Effector memory CD8-positive, alpha-beta T cell (primary cell): Measurements from ENCODE around the gene UGDH.

Experiments used
- ATAC-seq: fragments of 150-1000 bp; cut with Tn5 transposase; replicated peaks from 2 replicates; pipeline ENCODE4 v1.10.0; 2021; ENCODE audit warnings: mild to moderate bottlenecking, moderate library complexity
- DNase-seq, 3 experiments: peaks; one replicate each; pipeline ENCODE4 v3.0.0; 2021
- H3K27ac Mint-ChIP-seq, 2 donors: one replicate each; pipeline ENCODE4 v1.8.0; 2022; ENCODE audit warnings: mild to moderate bottlenecking in 2 of 2, mixed read lengths in 2 of 2, moderate library complexity in 2 of 2
- H3K27me3 Mint-ChIP-seq, 2 donors: one replicate each; pipeline ENCODE4 v1.8.0; 2022; ENCODE audit warnings: mixed read lengths in 2 of 2
- H3K36me3 Mint-ChIP-seq: one replicate; pipeline ENCODE4 v1.8.0; 2022; ENCODE audit warnings: mild to moderate bottlenecking, moderate library complexity, mixed read lengths; ENCODE audit not compliant: insufficient read depth
- H3K4me1 Mint-ChIP-seq, 2 donors: one replicate each; pipeline ENCODE4 v1.8.0; 2022; ENCODE audit warnings: low read depth in 2 of 2, mixed read lengths in 2 of 2
- H3K4me3 Mint-ChIP-seq, 2 donors: one replicate each; pipeline ENCODE4 v1.8.0; 2022; ENCODE audit warnings: mild to moderate bottlenecking in 2 of 2, mixed read lengths in 2 of 2, moderate library complexity in 2 of 2
- H3K9me3 Mint-ChIP-seq, 2 donors: one replicate each; pipeline ENCODE4 v1.8.0; 2022; ENCODE audit warnings: mixed read lengths in 2 of 2

The UGDH gene

GRCh38 chr4:39497909-39498726, 29.1 kb downstream of the UGDH start:
- no peaks in the 10 kb centered on the region for H3K27me3 Mint-ChIP-seq
- H3K9me3 Mint-ChIP-seq: no peaks in the 10 kb centered on the region
- no peak overlapping the region for H3K4me3 Mint-ChIP-seq
- DNase-seq (no peak), ATAC-seq (no peak)
- no peak overlapping the region for H3K27ac Mint-ChIP-seq
- peaks cover 37% of the 10 kb centered on the region for H3K36me3 Mint-ChIP-seq
- no peaks in the 10 kb centered on the region for H3K4me1 Mint-ChIP-seq

DNA sequence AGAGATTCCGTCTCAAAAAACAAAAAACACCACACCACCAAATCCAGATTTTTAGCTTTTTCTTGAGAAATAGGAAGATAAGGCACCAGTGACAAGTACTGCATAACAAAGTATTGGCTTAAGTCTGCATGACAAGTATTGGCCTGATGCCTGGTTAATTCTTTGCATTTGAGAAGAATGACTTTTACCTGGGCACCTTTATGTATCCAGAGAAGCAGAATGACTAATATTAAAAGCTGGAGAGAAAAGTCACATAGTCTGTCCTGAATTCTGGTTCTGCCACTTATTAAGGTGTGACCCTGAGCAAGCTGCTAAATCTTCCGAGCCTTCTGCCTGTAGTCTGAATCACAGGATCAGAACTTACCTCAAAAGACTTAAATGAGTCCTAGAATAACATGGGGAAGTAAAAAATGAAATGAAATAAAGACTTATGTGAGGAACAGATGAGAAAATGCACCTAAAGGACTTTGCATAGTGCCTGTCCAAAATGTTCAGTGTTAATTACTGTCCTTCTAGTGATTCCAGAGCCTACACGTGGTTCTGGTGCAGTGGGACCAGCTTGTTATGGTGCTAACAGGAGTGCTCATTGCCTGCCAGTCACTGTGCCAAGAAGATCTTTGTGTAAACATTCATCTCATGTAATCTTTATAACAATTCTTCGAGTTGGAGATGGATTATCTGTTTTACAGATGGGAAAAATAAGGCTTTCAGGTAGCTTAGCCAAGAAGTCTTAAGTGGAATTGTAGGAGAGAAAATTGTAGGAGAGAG, 31.6 kb downstream of the UGDH start:
- ATAC-seq (no peak), DNase-seq (no peak)
- H3K4me1 Mint-ChIP-seq: no peaks in the 10 kb centered on the region
- H3K4me3 Mint-ChIP-seq: no peak overlapping the region
- H3K9me3 Mint-ChIP-seq: no peaks in the 10 kb centered on the region
- H3K27ac Mint-ChIP-seq: no peak overlapping the region
- peaks cover 19% of the 10 kb centered on the region for H3K36me3 Mint-ChIP-seq
- H3K27me3 Mint-ChIP-seq: no peaks in the 10 kb centered on the region

- peaks cover 6% of the 10 kb centered on the region for H3K36me3 Mint-ChIP-seq
- H3K27me3 Mint-ChIP-seq: no peaks in the 10 kb centered on the region
- no peaks in the 10 kb centered on the region for H3K4me1 Mint-ChIP-seq
- no peaks in the 10 kb centered on the region for H3K9me3 Mint-ChIP-seq
- ATAC-seq (no peak), DNase-seq (no peak)
- no peak overlapping the region for H3K4me3 Mint-ChIP-seq
- no peak overlapping the region for H3K27ac Mint-ChIP-seq
These were observed 32.9 kb downstream of the UGDH start for GRCh38 chr4:39494354-39494753.

- ATAC-seq (no peak), DNase-seq (no peak)
- H3K27me3 Mint-ChIP-seq: peaks cover 9 to 11% of the 10 kb centered on the region in 2 donors
- no peaks in the 10 kb centered on the region for H3K9me3 Mint-ChIP-seq
- H3K36me3 Mint-ChIP-seq: no peaks in the 10 kb centered on the region
- no peak overlapping the region for H3K4me3 Mint-ChIP-seq
- no peaks in the 10 kb centered on the region for H3K4me1 Mint-ChIP-seq
- no peak overlapping the region for H3K27ac Mint-ChIP-seq
These were observed 36.9 kb downstream of the UGDH start for GRCh38 chr4:39490322-39490721.

DNA sequence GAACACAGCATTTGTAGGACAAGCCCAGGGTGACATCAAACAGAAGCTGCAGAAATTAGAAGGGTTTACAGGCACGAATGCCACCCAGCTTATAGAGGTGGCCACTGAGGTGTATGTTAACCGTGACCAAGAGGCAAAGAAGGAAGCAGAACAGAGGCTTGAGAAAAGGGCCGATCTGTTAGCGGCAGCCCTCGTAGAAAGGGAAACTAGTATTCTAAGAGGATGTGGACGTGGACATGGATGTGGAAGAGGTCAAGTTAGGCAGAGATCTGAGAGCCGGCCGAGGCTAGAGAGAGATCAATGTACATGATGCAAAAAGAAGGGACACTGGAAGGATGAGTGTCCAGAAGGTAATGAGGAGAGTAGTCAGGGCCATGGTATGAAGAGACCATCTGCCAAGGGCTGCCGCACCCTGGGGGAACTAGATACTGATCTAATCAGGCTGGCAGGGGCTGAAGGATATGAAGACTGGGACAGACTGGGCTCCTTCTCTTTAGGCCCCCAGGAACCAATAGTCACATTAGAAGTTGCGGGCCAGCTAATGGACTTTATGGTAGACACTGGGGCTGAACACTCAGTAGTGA, 40.9 kb downstream of the UGDH start:
- H3K27me3 Mint-ChIP-seq: peaks cover 9 to 11% of the 10 kb centered on the region in 2 donors
- no peak for ATAC-seq
- DNase-seq: no peak
- H3K9me3 Mint-ChIP-seq: no peaks in the 10 kb centered on the region
- H3K27ac Mint-ChIP-seq: no peak overlapping the region
- no peak overlapping the region for H3K4me3 Mint-ChIP-seq
- H3K4me1 Mint-ChIP-seq: no peaks in the 10 kb centered on the region
- no peaks in the 10 kb centered on the region for H3K36me3 Mint-ChIP-seq

DNA sequence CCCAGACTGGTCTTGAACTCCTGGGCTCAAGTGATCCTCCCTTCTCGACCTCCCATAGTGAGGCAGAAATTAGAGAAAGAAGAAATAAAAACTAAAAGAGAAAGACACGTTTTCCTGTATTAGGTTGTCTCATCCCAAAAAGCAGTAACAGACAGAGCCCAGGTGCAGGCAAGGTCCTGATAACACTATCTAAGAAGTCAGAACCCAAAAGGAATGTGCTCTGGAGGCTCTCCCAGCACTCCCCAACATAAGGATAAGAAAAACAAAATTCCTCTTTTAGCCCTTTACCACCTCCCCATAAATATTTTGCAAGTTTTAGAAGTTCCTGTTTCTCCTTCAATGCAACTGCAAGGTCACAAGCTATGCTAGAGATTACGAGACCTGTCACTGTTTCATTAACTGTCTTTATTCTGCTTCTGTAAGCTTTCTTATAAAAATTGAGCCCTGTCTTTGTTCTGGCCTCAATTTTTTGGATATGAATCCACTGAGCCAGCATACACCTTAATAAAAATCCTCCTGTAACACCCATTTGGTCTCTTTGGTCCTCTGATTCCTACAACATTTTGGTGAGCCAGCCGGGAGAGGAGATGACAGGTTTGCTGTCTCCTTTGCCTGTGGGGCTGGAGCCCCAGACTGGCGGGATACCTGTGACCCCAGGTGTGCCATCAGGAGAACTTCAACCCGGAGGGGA, 42.5 kb downstream of the UGDH start:
- no peak overlapping the region for H3K4me3 Mint-ChIP-seq
- no peak overlapping the region for H3K27ac Mint-ChIP-seq
- no peaks in the 10 kb centered on the region for H3K36me3 Mint-ChIP-seq
- no peak for DNase-seq
- no peak for ATAC-seq
- no peaks in the 10 kb centered on the region for H3K9me3 Mint-ChIP-seq
- H3K27me3 Mint-ChIP-seq: peaks cover 9 to 11% of the 10 kb centered on the region in 2 donors
- no peaks in the 10 kb centered on the region for H3K4me1 Mint-ChIP-seq

GRCh38 chr4:39480902-39481695, 46.1 kb downstream of the UGDH start:
- DNase-seq (no peak), ATAC-seq (no peak)
- Mint-ChIP-seq H3K36me3 (peaks cover 12% of the 10 kb centered on the region), H3K4me3 (no peak overlapping the region), H3K4me1 (no peaks in the 10 kb centered on the region), H3K9me3 (no peaks in the 10 kb centered on the region), H3K27ac (no peak overlapping the region), H3K27me3 (peaks cover 5% of the 10 kb centered on the region in 2 donors)

DNA sequence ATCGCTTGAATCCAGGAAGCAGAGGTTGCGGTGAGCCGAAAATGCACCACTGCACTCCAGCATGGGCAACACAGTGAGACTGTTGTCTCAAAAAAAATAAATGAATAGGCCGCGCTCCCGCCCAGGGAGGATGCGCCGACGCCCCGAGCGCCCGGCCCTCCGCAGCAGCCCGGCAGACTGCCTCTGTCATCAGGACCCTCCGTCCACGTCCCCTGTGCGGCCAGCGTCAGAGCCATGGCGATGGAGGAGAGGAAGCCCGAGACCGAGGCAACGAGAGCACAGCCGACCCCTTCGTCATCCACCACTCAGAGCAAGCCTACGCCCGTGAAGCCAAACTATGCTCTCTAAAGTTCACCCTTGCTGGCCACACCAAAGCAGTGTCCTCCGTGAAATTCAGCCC, 47.0 kb downstream of the UGDH start:
- Mint-ChIP-seq H3K36me3 (peaks cover 12% of the 10 kb centered on the region), H3K4me1 (no peaks in the 10 kb centered on the region), H3K27me3 (no peaks in the 10 kb centered on the region), H3K9me3 (no peaks in the 10 kb centered on the region), H3K4me3 (no peak overlapping the region), H3K27ac (no peak overlapping the region)
- no peak for ATAC-seq
- DNase-seq: no peak

GRCh38 chr4:39476187-39476895, 50.9 kb downstream of the UGDH start:
- ATAC-seq: no peak
- H3K9me3 Mint-ChIP-seq: no peaks in the 10 kb centered on the region
- no peaks in the 10 kb centered on the region for H3K4me1 Mint-ChIP-seq
- peaks cover 25% of the 10 kb centered on the region for H3K36me3 Mint-ChIP-seq
- no peak overlapping the region for H3K4me3 Mint-ChIP-seq
- H3K27me3 Mint-ChIP-seq: no peaks in the 10 kb centered on the region
- H3K27ac Mint-ChIP-seq: no peak overlapping the region
- no peak for DNase-seq

DNA sequence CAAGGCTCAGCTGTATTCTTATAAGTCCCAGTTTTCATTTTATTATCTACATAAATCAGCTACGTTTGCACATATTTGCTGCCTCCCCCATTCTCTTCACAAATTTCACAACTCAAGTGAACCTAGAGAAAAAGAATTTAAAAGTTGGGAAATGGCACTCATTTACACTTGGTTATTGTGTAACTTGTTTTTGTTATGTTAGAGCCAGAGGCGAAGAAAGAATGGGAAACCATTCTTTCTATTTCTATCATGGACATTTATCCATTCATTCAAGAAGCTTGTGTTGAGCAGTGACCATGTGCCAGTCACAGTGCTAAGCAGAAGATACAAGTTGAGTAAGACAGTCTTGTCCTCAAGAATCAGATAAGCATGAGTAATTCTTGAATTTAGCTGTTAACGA, 54.8 kb downstream of the UGDH start:
- H3K27ac Mint-ChIP-seq: no peak overlapping the region
- H3K36me3 Mint-ChIP-seq: peaks cover 32% of the 10 kb centered on the region
- no peaks in the 10 kb centered on the region for H3K4me1 Mint-ChIP-seq
- DNase-seq (no peak), ATAC-seq (no peak)
- H3K9me3 Mint-ChIP-seq: no peaks in the 10 kb centered on the region
- no peaks in the 10 kb centered on the region for H3K27me3 Mint-ChIP-seq
- no peak overlapping the region for H3K4me3 Mint-ChIP-seq

- Mint-ChIP-seq H3K4me1 (no peaks in the 10 kb centered on the region), H3K4me3 (no peak overlapping the region), H3K27me3 (no peaks in the 10 kb centered on the region), H3K9me3 (no peaks in the 10 kb centered on the region), H3K27ac (no peak overlapping the region), H3K36me3 (peaks cover 29% of the 10 kb centered on the region)
- no peak for DNase-seq
- no peak for ATAC-seq
These were observed 56.8 kb downstream of the UGDH start for GRCh38 chr4:39470402-39470801.

DNA sequence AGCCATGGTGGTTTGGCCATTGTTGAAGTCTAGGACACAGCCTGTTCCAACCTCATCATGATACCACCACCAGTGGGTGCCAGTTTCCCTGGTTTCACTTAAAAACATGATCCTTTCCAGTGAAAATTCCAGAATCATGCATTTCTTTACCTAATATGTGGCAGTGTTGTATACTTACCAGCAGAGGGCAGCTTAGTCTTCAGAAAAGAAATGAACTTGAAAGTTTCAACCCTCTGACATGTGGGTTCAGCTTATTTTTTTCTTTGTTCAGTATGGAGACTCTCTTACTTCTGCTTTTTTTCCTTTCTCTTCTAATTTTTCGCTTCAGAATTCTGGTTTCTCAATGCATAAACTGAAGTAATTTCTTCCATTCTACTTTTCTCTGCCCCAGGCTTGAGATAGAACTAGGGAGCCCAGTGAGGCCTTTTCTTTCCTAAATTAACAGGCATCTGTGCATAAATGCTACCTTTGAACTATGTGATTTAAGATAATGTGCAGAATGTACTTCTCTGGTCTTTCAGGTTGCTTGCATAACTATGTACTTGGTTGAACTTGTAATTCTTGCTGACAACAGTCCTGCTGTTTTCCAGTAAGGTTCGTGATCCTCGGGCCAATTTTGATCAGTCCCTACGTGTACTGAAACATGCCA, 57.7 kb downstream of the UGDH start:
- peaks cover 31% of the 10 kb centered on the region for H3K36me3 Mint-ChIP-seq
- no peaks in the 10 kb centered on the region for H3K9me3 Mint-ChIP-seq
- H3K27me3 Mint-ChIP-seq: no peaks in the 10 kb centered on the region
- no peak overlapping the region for H3K4me3 Mint-ChIP-seq
- DNase-seq (no peak), ATAC-seq (peak; percentile 86)
- H3K27ac Mint-ChIP-seq: peak overlapping the region in 1 of 2 donors; percentile 15
- no peaks in the 10 kb centered on the region for H3K4me1 Mint-ChIP-seq
